Measurements from ENCODE around the gene SIL1.
"Not testable (repeated sequence)": the region's sequence is repeated elsewhere in the genome, so short reads cannot be mapped to it uniquely, and the experiment has no call there.

The SIL1 gene

GRCh38 chr5:139171779-139172404 lies 26.3 kb downstream of the SIL1 start:
- DNase-seq = no peak

GRCh38 chr5:139167952-139168720 lies 30.0 kb downstream of the SIL1 start:
- DNase-seq = no peak

- DNase-seq = no peak
Measured at GRCh38 chr5:139167533-139167932, 30.6 kb downstream of the SIL1 start.

GRCh38 chr5:139167063-139167462 lies 31.1 kb downstream of the SIL1 start:
- no peak for DNase-seq

- DNase-seq = not testable (repeated sequence)
Measured at GRCh38 chr5:139164897-139165296, 33.3 kb downstream of the SIL1 start.

- DNase-seq = no peak
Measured at GRCh38 chr5:139164020-139164419, 34.1 kb downstream of the SIL1 start.

GRCh38 chr5:139162448-139162847 lies 35.7 kb downstream of the SIL1 start:
- DNase-seq = no peak

GRCh38 chr5:139158791-139159190 lies 39.4 kb downstream of the SIL1 start:
- no peak for DNase-seq

- no peak for DNase-seq
Measured at GRCh38 chr5:139157556-139157955, 40.6 kb downstream of the SIL1 start.

- DNase-seq = no peak
Measured at GRCh38 chr5:139156814-139157213, 41.4 kb downstream of the SIL1 start.

GRCh38 chr5:139155333-139155732 lies 42.8 kb downstream of the SIL1 start:
- no peak for DNase-seq

- no peak for DNase-seq
Measured at GRCh38 chr5:139151902-139152301, 46.3 kb downstream of the SIL1 start.

GRCh38 chr5:139150367-139150999 lies 47.7 kb downstream of the SIL1 start:
- DNase-seq = no peak

GRCh38 chr5:139149477-139150199 lies 48.5 kb downstream of the SIL1 start:
- no peak for DNase-seq

- no peak for DNase-seq
Measured at GRCh38 chr5:139148986-139149385, 49.2 kb downstream of the SIL1 start.

- no peak for DNase-seq
Measured at GRCh38 chr5:139148306-139148705, 49.9 kb downstream of the SIL1 start.

- no peak for DNase-seq
Measured at GRCh38 chr5:139147483-139148087, 50.6 kb downstream of the SIL1 start.

GRCh38 chr5:139146809-139147482 lies 51.2 kb downstream of the SIL1 start:
- no peak for DNase-seq

- no peak for DNase-seq
Measured at GRCh38 chr5:139141446-139142204, 56.5 kb downstream of the SIL1 start.

GRCh38 chr5:139140591-139141071 lies 57.5 kb downstream of the SIL1 start:
- no peak for DNase-seq

GRCh38 chr5:139138809-139139208 lies 59.4 kb downstream of the SIL1 start:
- DNase-seq = peak; percentile 73
